BJ (cell line): ENCODE results near the gene LRRC57. TPM values are rescaled to one million over a fixed set of nuclear protein-coding genes. Genes with fewer than 3 reads are reported as not detected.

ENCODE experiments used
- CTCF ChIA-PET: fragments of 350-600 bp; formaldehyde crosslinking; extraction: SDS; loops from one replicate; lab custom pipeline; 2021; ENCODE audit warnings: antibody characterized with exemption, inconsistent platforms; lab: Yijun Ruan, JAX
- POLR2A ChIA-PET: fragments of 300-600 bp; sonication (Branson Sonifier 250); formaldehyde crosslinking; extraction: SDS; loops from one replicate; lab custom pipeline; 2021; ENCODE audit warnings: antibody characterized with exemption; lab: Charles Lee
- DNase-seq: peaks from one replicate; pipeline ENCODE4 v3.0.0-alpha.2; 2011; ENCODE audit warnings: low read depth
- H3K27me3 ChIP-seq: 2 replicates; pipeline ENCODE4 v1.6.0; 2011; ENCODE audit warnings: low read length; ENCODE audit not compliant: control insufficient read depth, insufficient read depth
- H3K36me3 ChIP-seq: 2 replicates; pipeline ENCODE4 v1.5.1; 2011; ENCODE audit warnings: low read length; ENCODE audit not compliant: control insufficient read depth, insufficient read depth
- H3K4me3 ChIP-seq: 2 replicates; pipeline ENCODE4 v1.5.1; 2011; ENCODE audit warnings: low read depth, mild to moderate bottlenecking, control low read depth, low read length
- CTCF ChIP-seq: IDR thresholded peaks from 2 replicates; pipeline ENCODE4 v1.5.1; 2011; ENCODE audit warnings: low read depth, mild to moderate bottlenecking, control low read depth, inconsistent platforms, low read length, moderate library complexity; ENCODE audit not compliant: insufficient read depth
- polyA plus RNA-seq: library from polyadenylated mRNA; depleted of rRNA; stranded (reverse); fragments of >200 nt; gene quantifications from 2 replicates; pipeline ENCODE4 v1.2.3, GENCODE V29; 2011

Gene LRRC57
- polyA plus RNA-seq, 1 experiment, result 11.5 TPM

- no peak for DNase-seq
- Histone ChIP-seq H3K27me3 (no peaks in the 10 kb centered on the region), H3K4me3 (no peak overlapping the region), H3K36me3 (no peaks in the 10 kb centered on the region)
- CTCF ChIA-PET, result no interaction called here
- POLR2A ChIA-PET, result no interaction called here
- TF ChIP-seq CTCF, result no peak
Observed at GRCh38 chr15:42498212-42499068, 50.2 kb downstream of the LRRC57 start.

GRCh38 chr15:42495361-42496212 is 53.0 kb downstream of the LRRC57 start, which contains the start of gene SNAP23:
Gene SNAP23, plus strand, starts transcription at chr15:42495634. Its CDS starts 16,213 bp downstream, at chr15:42511847.
- Histone ChIP-seq H3K36me3 (no peaks in the 10 kb centered on the region), H3K27me3 (no peaks in the 10 kb centered on the region), H3K4me3 (peak within 1 kb of the TSS; percentile 69)
- CTCF ChIA-PET, result interaction anchor here (0.7 to 1.0 kb wide), 3 partner anchors 10 to 20 kb away, joined by 3 read pairs; no protein-coding TSS in a partner anchor
- DNase-seq, result peak; percentile 80
- TF ChIP-seq CTCF, result no peak
- POLR2A ChIA-PET, result interaction anchor here (0.8 to 1.4 kb wide), 3 partner anchors 15 to 222 kb away, joined by 3 to 6 read pairs (median 3); partner anchors contain the start of genes GANC, STARD9 and TMEM87A

- POLR2A ChIA-PET, result interaction anchor here (0.8 to 1.4 kb wide), 3 partner anchors 16 to 222 kb away, joined by 3 to 6 read pairs (median 3); partner anchors contain the start of genes GANC, STARD9 and TMEM87A
- no peak for TF ChIP-seq CTCF
- no peak for DNase-seq
- Histone ChIP-seq H3K36me3 (no peaks in the 10 kb centered on the region), H3K27me3 (no peaks in the 10 kb centered on the region), H3K4me3 (peak overlapping the region; percentile 69)
- CTCF ChIA-PET, result interaction anchor here (0.7 to 1.0 kb wide), 3 partner anchors 11 to 21 kb away, joined by 3 read pairs; no protein-coding TSS in a partner anchor
Observed at GRCh38 chr15:42494998-42495360, 53.6 kb downstream of the LRRC57 start.

GRCh38 chr15:42493679-42494078 is 54.9 kb downstream of the LRRC57 start:
- TF ChIP-seq CTCF, result no peak
- Histone ChIP-seq H3K36me3 (no peaks in the 10 kb centered on the region), H3K27me3 (no peaks in the 10 kb centered on the region), H3K4me3 (no peak overlapping the region)
- ChIA-PET POLR2A (no interaction called here), CTCF (no interaction called here)
- no peak for DNase-seq
